HCT116 (cell line): ENCODE measurements around the gene ATRAID.

Experiments used
- CEBPB ChIP-seq: IDR thresholded peaks from 2 replicates; pipeline ENCODE4 v1.6.1; 2012; ENCODE audit warnings: low read depth
- POLR2A ChIP-seq: IDR thresholded peaks from 2 replicates; pipeline ENCODE4 v1.7.0; 2011; ENCODE audit warnings: borderline replicate concordance; ENCODE audit not compliant: insufficient read depth, insufficient read length; ENCODE audit errors: extremely low read depth

DNA sequence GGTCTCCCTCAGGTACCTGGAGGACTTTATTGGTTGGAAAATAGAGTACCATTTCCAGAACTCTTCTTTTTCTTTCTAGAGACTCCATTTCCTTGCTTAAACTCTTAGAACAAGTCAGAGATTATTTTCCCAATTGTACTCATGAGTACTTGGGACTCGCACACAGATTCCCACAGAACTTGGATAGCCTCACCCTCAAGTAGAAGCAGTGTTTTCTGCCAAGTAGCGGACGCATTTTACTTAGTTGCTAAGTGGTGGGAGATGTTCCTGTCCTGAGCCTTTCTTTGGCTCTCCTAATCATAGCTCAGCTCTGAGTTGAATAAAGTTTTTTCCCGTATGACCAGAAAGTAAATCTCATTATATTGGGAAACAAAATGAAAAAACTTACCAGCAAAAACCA is 33.8 kb downstream of the ATRAID start:
- TF ChIP-seq CEBPB (no peak), POLR2A (no peak)
